Measurements from ENCODE around the gene OPN1MW2. TPM values are rescaled to one million over a fixed set of nuclear protein-coding genes. Genes with fewer than 3 reads are reported as not detected.
"Not testable (repeated sequence)": the region's sequence is repeated elsewhere in the genome, so short reads cannot be mapped to it uniquely, and the experiment has no call there.

OPN1MW2 gene
- total RNA-seq, 1 donor from 2014 or later = not detected

DNA sequence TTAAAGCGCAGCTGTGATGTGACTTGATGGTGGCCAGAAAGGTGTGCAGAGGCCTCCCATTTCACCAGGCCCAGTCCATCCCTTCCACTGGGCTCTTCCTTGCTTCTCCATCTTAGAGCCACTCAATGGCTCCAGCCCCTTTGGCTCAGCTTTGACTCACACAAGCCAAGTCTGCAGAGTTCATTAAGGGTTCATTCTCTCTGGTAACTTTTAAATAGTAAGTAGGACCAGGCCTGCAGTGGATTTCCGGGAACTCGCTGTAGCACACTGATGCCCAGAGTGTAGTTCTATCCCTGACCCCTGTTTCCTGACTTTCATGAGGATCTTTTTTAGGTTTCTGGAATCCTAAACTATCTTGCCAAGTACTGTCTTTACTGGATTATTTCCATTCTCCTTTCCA is 49.7 kb downstream of the OPN1MW2 start:
- DNase-seq (ENCODE audit: low read depth, low spot score) = not testable (repeated sequence)

Other genes starting within 250 kb of the OPN1MW2 start
- gene HCFC1, start 247.9 kb upstream of the OPN1MW2 start, total RNA-seq = 14.8 and 22.9 TPM in 2 replicates
- gene TMEM187, start 247.0 kb upstream of the OPN1MW2 start, total RNA-seq = 2.9 and 5.3 TPM in 2 replicates
- 93.2 and 98.0 TPM in 2 replicates for gene IRAK1, start 199.9 kb upstream of the OPN1MW2 start, total RNA-seq
- 20.4 and 21.6 TPM in 2 replicates for gene MECP2, start 122.0 kb upstream of the OPN1MW2 start, total RNA-seq
- not detected in 2 replicates for gene OPN1LW, start 75.5 kb upstream of the OPN1MW2 start, total RNA-seq
- not detected in 2 replicates for gene OPN1MW, start 37.2 kb upstream of the OPN1MW2 start, total RNA-seq
- not detected in 2 replicates for gene OPN1MW3, start 37.8 kb downstream of the OPN1MW2 start, total RNA-seq
- not detected in 2 replicates for gene TEX28, start 75.4 kb downstream of the OPN1MW2 start, total RNA-seq
- gene TKTL1, start 76.0 kb downstream of the OPN1MW2 start, total RNA-seq = not detected in 2 replicates
- 1,775 and 2,557 TPM in 2 replicates for gene FLNA, start 154.9 kb downstream of the OPN1MW2 start, total RNA-seq
- gene EMD, start 159.5 kb downstream of the OPN1MW2 start, total RNA-seq = 20.1 and 23.5 TPM in 2 replicates
- gene RPL10, start 178.6 kb downstream of the OPN1MW2 start, total RNA-seq = 1,825 and 3,241 TPM in 2 replicates
- 107 and 134 TPM in 2 replicates for gene DNASE1L1, start 189.5 kb downstream of the OPN1MW2 start, total RNA-seq
- 17.7 and 18.6 TPM in 2 replicates for gene TAFAZZIN, start 191.8 kb downstream of the OPN1MW2 start, total RNA-seq
- 66.5 and 104 TPM in 2 replicates for gene ATP6AP1, start 208.9 kb downstream of the OPN1MW2 start, total RNA-seq
- gene GDI1, start 217.4 kb downstream of the OPN1MW2 start, total RNA-seq = 48.3 and 56.0 TPM in 2 replicates
- 82.1 and 86.7 TPM in 2 replicates for gene FAM50A, start 224.4 kb downstream of the OPN1MW2 start, total RNA-seq
- 6.9 and 10.9 TPM in 2 replicates for gene PLXNA3, start 238.5 kb downstream of the OPN1MW2 start, total RNA-seq

Measured in pulmonary artery endothelial cell (primary cell).